Measurements from ENCODE around the gene HES5.

GRCh38 chr1:2483970-2484369 is 46.1 kb downstream of the HES5 start:
- TF ChIP-seq CTCF (IDR thresholded peaks at IDR 0.05; ENCODE audit: low read depth, low read length), result no peak
- no peak for TF ChIP-seq EZH2phosphoT487 (IDR thresholded peaks at IDR 0.05; ENCODE audit: low read depth)
